Fibroblast of lung (primary cell): ENCODE data around the gene CERK. TPM values are rescaled to one million over a fixed set of nuclear protein-coding genes. Genes with fewer than 3 reads are reported as not detected.

Source experiments
- DNase-seq, 2 donors: peaks; one replicate each; pipeline versions ENCODE4 v3.0.0 to v3.0.0-alpha.2; 2010; ENCODE audit warnings: low read depth in 2 of 2
- H2AFZ ChIP-seq: 2 replicates; pipeline ENCODE4 v1.5.1; 2012; ENCODE audit warnings: low read length, control low read depth, inconsistent platforms
- H3K27ac ChIP-seq: 2 replicates; pipeline ENCODE4 v1.5.1; 2011; ENCODE audit warnings: low read length, control low read depth; ENCODE audit not compliant: insufficient read depth
- H3K27me3 ChIP-seq: 2 replicates; pipeline ENCODE4 v1.5.1; 2011; ENCODE audit warnings: mild to moderate bottlenecking, low read length; ENCODE audit not compliant: control insufficient read depth, insufficient read depth
- H3K36me3 ChIP-seq: 2 replicates; pipeline ENCODE4 v1.5.1; 2011; ENCODE audit warnings: low read length; ENCODE audit not compliant: control insufficient read depth, insufficient read depth
- H3K4me1 ChIP-seq: 2 replicates; pipeline ENCODE4 v1.5.1; 2011; ENCODE audit warnings: low read length; ENCODE audit not compliant: control insufficient read depth, insufficient read depth; ENCODE audit errors: extremely low read depth
- H3K4me2 ChIP-seq: 2 replicates; pipeline ENCODE4 v1.5.1; 2011; ENCODE audit warnings: low read length, control low read depth; ENCODE audit not compliant: insufficient read depth; ENCODE audit errors: extremely low read depth
- H3K4me3 ChIP-seq, 4 experiments: fragments of 200-600 bp in 1 of 4; sonication (generic) in 1 of 4; replicated peaks in 1 of 4; 2 replicates each; pipeline ENCODE4 v1.5.1; 2011 to 2016; ENCODE audit warnings: low read length in 4 of 4, low read depth in 3 of 4, mild to moderate bottlenecking in 3 of 4, control low read depth in 2 of 4, inconsistent platforms in 1 of 4, mixed read lengths in 1 of 4; ENCODE audit not compliant: insufficient read depth in 1 of 4; ENCODE audit errors: control extremely low read depth in 1 of 4
- H3K79me2 ChIP-seq: 2 replicates; pipeline ENCODE4 v1.5.1; 2012; ENCODE audit warnings: mild to moderate bottlenecking, low read length, inconsistent platforms; ENCODE audit not compliant: control insufficient read depth, insufficient read depth
- H3K9ac ChIP-seq: 2 replicates; pipeline ENCODE4 v1.5.1; 2011; ENCODE audit warnings: mild to moderate bottlenecking, low read length, control low read depth; ENCODE audit not compliant: insufficient read depth
- H3K9me3 ChIP-seq: 2 replicates; pipeline ENCODE4 v1.5.1; 2012; ENCODE audit warnings: low read depth, low read length; ENCODE audit not compliant: control insufficient read depth, insufficient read depth
- H4K20me1 ChIP-seq: 2 replicates; pipeline ENCODE4 v1.5.1; 2011; ENCODE audit warnings: low read length; ENCODE audit not compliant: control insufficient read depth, insufficient read depth; ENCODE audit errors: extremely low read depth
- EZH2 ChIP-seq: IDR thresholded peaks from 2 replicates; pipeline ENCODE4 v1.5.1; 2012; ENCODE audit warnings: low read length, control low read depth, mild to moderate bottlenecking; ENCODE audit errors: missing control alignments
- polyA plus RNA-seq, 2 donors: library from polyadenylated mRNA; depleted of rRNA in 1 of 2; stranded (reverse) in 1 of 2; unstranded in 1 of 2; fragments of >200 nt; gene quantifications; 2 replicates each; pipeline ENCODE4 v1.2.1, GENCODE V29; 2011 to 2012; ENCODE audit warnings: missing spikeins in 1 of 2
- total RNA-seq: library from RNA; depleted of rRNA; stranded (reverse); fragments of >200 nt; gene quantifications from 2 replicates; pipeline ENCODE4 v1.2.1, GENCODE V29; 2014
- TF ChIP-seq, protein P1 (sequence below), 2 donors: IDR thresholded peaks in 1 of 2; conservative IDR thresholded peaks in 1 of 2; 1 replicate in 1 of 2; 2 replicates in 1 of 2; pipeline ENCODE4 v1.5.1; 2011 to 2012; ENCODE audit warnings: low read length in 2 of 2, control low read depth in 1 of 2, inconsistent platforms in 1 of 2, low read depth in 1 of 2, mild to moderate bottlenecking in 1 of 2

Gene CERK
- total and polyA plus RNA-seq, 2 donors (not counting 1 experiment from before 2014, with no cell fraction given) = 19.5 to 24.9 TPM

DNA sequence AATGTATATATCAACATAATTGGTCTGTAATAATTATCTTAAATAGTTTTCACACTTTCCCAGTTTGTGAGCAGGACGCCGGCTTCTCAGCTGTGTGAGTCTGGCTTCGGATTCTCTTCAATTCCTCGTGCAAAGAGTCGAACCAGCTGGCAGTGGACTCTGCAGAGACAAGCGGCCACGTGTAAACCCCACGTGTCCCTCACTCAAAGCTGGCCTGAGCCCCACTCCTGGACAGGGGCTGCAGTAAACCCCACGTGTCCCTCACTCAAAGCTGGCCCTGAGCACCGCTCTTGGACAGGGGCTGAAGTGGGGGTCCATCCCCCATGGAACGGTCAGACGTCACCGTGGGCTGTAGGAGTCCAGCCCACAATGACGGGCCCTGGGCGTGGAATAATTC, 51.0 kb downstream of the CERK start:
- Histone ChIP-seq H4K20me1 (no peaks in the 10 kb centered on the region), H3K9me3 (no peaks in the 10 kb centered on the region), H3K27me3 (no peaks in the 10 kb centered on the region), H3K9ac (no peak overlapping the region), H3K79me2 (no peaks in the 10 kb centered on the region), H2AFZ (no peak overlapping the region), H3K27ac (no peak overlapping the region), H3K4me3 (no peak overlapping the region), H3K4me2 (no peak overlapping the region), H3K4me1 (no peaks in the 10 kb centered on the region), H3K36me3 (peaks cover 10% of the 10 kb centered on the region)
- no peak for DNase-seq
- no peak for TF ChIP-seq EZH2
- TF ChIP-seq, protein P1, sequence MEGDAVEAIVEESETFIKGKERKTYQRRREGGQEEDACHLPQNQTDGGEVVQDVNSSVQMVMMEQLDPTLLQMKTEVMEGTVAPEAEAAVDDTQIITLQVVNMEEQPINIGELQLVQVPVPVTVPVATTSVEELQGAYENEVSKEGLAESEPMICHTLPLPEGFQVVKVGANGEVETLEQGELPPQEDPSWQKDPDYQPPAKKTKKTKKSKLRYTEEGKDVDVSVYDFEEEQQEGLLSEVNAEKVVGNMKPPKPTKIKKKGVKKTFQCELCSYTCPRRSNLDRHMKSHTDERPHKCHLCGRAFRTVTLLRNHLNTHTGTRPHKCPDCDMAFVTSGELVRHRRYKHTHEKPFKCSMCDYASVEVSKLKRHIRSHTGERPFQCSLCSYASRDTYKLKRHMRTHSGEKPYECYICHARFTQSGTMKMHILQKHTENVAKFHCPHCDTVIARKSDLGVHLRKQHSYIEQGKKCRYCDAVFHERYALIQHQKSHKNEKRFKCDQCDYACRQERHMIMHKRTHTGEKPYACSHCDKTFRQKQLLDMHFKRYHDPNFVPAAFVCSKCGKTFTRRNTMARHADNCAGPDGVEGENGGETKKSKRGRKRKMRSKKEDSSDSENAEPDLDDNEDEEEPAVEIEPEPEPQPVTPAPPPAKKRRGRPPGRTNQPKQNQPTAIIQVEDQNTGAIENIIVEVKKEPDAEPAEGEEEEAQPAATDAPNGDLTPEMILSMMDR (conservative IDR thresholded peaks at IDR 0.05 in 1 of 2, IDR thresholded peaks at IDR 0.05 in 1 of 2; ENCODE audit: low read depth in 1 of 2, low read length in 2 of 2) = no peak

DNA sequence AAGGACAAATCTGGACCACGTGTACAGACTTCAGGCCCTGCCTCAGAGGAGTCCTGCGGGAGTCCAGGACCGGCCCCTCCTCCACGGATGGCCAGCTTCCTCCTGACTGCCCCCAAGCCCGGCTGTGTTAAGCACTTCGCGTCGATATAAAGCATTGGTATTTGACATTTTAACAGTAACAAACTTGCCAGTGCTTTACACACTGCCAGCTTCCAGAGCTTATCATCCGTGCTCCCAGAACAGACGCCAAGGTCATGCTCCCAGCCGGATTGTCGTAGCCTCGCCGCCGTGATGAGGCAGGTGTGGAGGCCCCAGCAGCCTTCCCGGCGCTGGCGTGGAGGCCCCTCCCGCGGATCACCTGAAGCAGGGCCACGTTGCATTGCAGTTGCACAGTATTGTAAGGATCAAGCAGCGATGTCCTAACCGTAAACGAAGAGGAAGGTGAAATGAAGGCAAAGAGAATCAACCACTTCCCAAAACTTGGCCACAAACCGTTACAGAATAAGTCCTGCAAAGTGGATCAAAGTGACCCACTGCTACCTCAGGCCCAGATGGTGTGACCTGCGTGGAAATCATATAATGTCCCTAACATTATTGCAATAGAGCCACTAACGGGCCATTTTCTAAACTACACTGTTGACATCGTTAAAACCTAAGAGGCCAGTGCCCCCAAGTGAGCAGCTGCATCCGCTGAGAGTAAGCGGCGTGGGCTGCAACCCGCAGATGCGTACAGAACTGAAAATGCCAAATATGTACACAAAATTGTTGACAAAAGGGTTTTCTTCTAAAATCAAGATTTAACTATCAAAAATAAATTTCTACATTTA, 51.6 kb downstream of the CERK start:
- H3K79me2 ChIP-seq = no peaks in the 10 kb centered on the region
- no peak for DNase-seq
- H3K9ac ChIP-seq = no peak overlapping the region
- H2AFZ ChIP-seq = no peak overlapping the region
- H3K4me1 ChIP-seq = no peaks in the 10 kb centered on the region
- H3K4me3 ChIP-seq = no peak overlapping the region
- peaks cover 9% of the 10 kb centered on the region for H3K36me3 ChIP-seq
- TF ChIP-seq, protein P1 (conservative IDR thresholded peaks at IDR 0.05 in 1 of 2, IDR thresholded peaks at IDR 0.05 in 1 of 2; ENCODE audit: low read depth in 1 of 2, low read length in 2 of 2) = no peak
- no peak for TF ChIP-seq EZH2
- no peak overlapping the region for H3K4me2 ChIP-seq
- H3K27me3 ChIP-seq = no peaks in the 10 kb centered on the region
- no peak overlapping the region for H3K27ac ChIP-seq
- no peaks in the 10 kb centered on the region for H4K20me1 ChIP-seq
- no peaks in the 10 kb centered on the region for H3K9me3 ChIP-seq

DNA sequence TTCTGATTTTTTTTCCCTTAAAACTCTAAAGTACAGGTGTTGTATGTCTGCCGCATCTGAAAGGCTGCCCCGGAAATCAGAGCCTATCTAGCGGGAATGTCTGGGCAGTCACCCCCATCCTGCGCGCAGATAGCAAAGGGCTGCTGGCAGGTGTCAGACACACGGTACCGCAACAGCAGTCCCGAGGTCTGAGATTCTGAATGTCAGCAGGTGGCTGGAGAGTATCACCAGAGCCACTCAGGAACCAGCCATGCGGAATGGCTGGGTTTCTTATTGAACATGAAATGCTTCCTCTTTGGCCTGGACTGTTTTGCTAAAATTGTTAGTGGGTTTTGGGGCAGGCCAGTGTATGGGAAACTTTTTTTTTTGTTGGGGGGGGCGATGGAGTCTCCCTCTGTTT, 53.3 kb downstream of the CERK start:
- no peaks in the 10 kb centered on the region for H3K27me3 ChIP-seq
- H2AFZ ChIP-seq = no peak overlapping the region
- H3K79me2 ChIP-seq = no peaks in the 10 kb centered on the region
- no peak overlapping the region for H3K27ac ChIP-seq
- no peak for TF ChIP-seq EZH2
- TF ChIP-seq, protein P1 (conservative IDR thresholded peaks at IDR 0.05 in 1 of 2, IDR thresholded peaks at IDR 0.05 in 1 of 2; ENCODE audit: low read depth in 1 of 2, low read length in 2 of 2) = no peak
- H3K4me2 ChIP-seq = no peak overlapping the region
- no peak overlapping the region for H3K4me3 ChIP-seq
- H4K20me1 ChIP-seq = no peaks in the 10 kb centered on the region
- H3K36me3 ChIP-seq = peaks cover 7% of the 10 kb centered on the region
- no peaks in the 10 kb centered on the region for H3K9me3 ChIP-seq
- H3K4me1 ChIP-seq = peaks cover 3% of the 10 kb centered on the region
- H3K9ac ChIP-seq = no peak overlapping the region
- no peak for DNase-seq
